MCF 10A (cell line): ENCODE measurements around the gene CBX8. TPM values are rescaled to one million over a fixed set of nuclear protein-coding genes. Genes with fewer than 3 reads are reported as not detected.
A peak's percentile ranks its signal among the peaks of the same experiment; 100 is the strongest.

ENCODE experiments used
- BruUV-seq: library from RNA; stranded (reverse); fragments of 400-500 nt; replicated peaks from 2 replicates; lab custom pipeline; 2021; lab: Mats Ljungman, UMichigan
- CTCF ChIA-PET: fragments of 300-600 bp; sonication (Branson Sonifier 250); formaldehyde crosslinking; extraction: SDS; loops from one replicate; lab custom pipeline; 2021; ENCODE audit warnings: antibody characterized with exemption, inconsistent platforms; lab: Yijun Ruan, JAX
- POLR2A ChIA-PET: fragments of 300-600, 350-650 bp; sonication (Branson Sonifier 250); formaldehyde crosslinking; extraction: SDS; loops from one replicate; lab custom pipeline; 2020; ENCODE audit warnings: antibody characterized with exemption, inconsistent platforms; lab: Yijun Ruan, JAX
- DNase-seq: peaks from one replicate; pipeline ENCODE4 v3.0.0-alpha.2; 2018; ENCODE audit not compliant: unreplicated experiment
- H3K27ac Mint-ChIP-seq: one replicate; pipeline ENCODE4 v1.8.0; 2022; ENCODE audit warnings: mild to moderate bottlenecking, low read depth, mixed read lengths; ENCODE audit not compliant: unreplicated experiment
- H3K27me3 Mint-ChIP-seq: one replicate; pipeline ENCODE4 v1.8.0; 2022; ENCODE audit warnings: mixed read lengths; ENCODE audit not compliant: insufficient read depth, unreplicated experiment
- H3K36me3 Mint-ChIP-seq: one replicate; pipeline ENCODE4 v1.8.0; 2022; ENCODE audit warnings: mild to moderate bottlenecking, moderate library complexity, mixed read lengths; ENCODE audit not compliant: insufficient read depth, unreplicated experiment
- H3K4me1 Mint-ChIP-seq: one replicate; pipeline ENCODE4 v1.8.0; 2022; ENCODE audit warnings: mixed read lengths; ENCODE audit not compliant: insufficient read depth, unreplicated experiment
- H3K4me3 Mint-ChIP-seq: one replicate; pipeline ENCODE4 v1.8.0; 2022; ENCODE audit warnings: mild to moderate bottlenecking, moderate library complexity, mixed read lengths; ENCODE audit not compliant: unreplicated experiment
- H3K9me3 Mint-ChIP-seq: one replicate; pipeline ENCODE4 v1.8.0; 2022; ENCODE audit warnings: mixed read lengths; ENCODE audit not compliant: unreplicated experiment
- CTCF ChIP-seq: fragments of 200-600 bp; IDR thresholded peaks from one replicate; pipeline ENCODE4 v1.8.0; 2022; ENCODE audit warnings: antibody characterized with exemption, mild to moderate bottlenecking; ENCODE audit not compliant: unreplicated experiment
- intact Hi-C: fragments of 100-400 bp; cut with micrococcal nuclease; formaldehyde crosslinking; loops from 2 replicates; pipeline ENCODE4 v1.14.1; 2022
- total RNA-seq: library from RNA; stranded (reverse); gene quantifications from 2 replicates; pipeline ENCODE4 v1.2.3, GENCODE V29; 2022

CBX8 gene
- total RNA-seq, 1 experiment from 2014 or later: 9.4 TPM

- BruUV-seq: no TSS peak
- no peak overlapping the region for H3K27ac Mint-ChIP-seq
- POLR2A ChIA-PET: interaction anchor here (0.6 to 3.7 kb wide), 8 partner anchors 11 to 1056 kb away, joined by 3 to 17 read pairs (median 4); partner anchors contain the start of gene CBX8
- no peak for TF ChIP-seq CTCF
- intact Hi-C loops: no loop called here
- no peak for DNase-seq
- H3K27me3 Mint-ChIP-seq: peaks cover 10% of the 10 kb centered on the region
- no peaks in the 10 kb centered on the region for H3K9me3 Mint-ChIP-seq
- peaks cover 7% of the 10 kb centered on the region for H3K4me1 Mint-ChIP-seq
- CTCF ChIA-PET: interaction anchor here (0.7 to 1.6 kb wide), 3 partner anchors 34 to 174 kb away, joined by 3 to 4 read pairs (median 3); no protein-coding TSS in a partner anchor
- peaks cover 7% of the 10 kb centered on the region for H3K36me3 Mint-ChIP-seq
- peak overlapping the region; percentile 76 for H3K4me3 Mint-ChIP-seq
Observed at GRCh38 chr17:79779084-79779529, 17.8 kb downstream of the CBX8 start.

GRCh38 chr17:79778504-79779083, 18.3 kb downstream of the CBX8 start:
- TF ChIP-seq CTCF: no peak
- peaks cover 2% of the 10 kb centered on the region for H3K36me3 Mint-ChIP-seq
- H3K27ac Mint-ChIP-seq: no peak overlapping the region
- intact Hi-C loops: no loop called here
- H3K9me3 Mint-ChIP-seq: no peaks in the 10 kb centered on the region
- peaks cover 7% of the 10 kb centered on the region for H3K4me1 Mint-ChIP-seq
- POLR2A ChIA-PET: interaction anchor here (0.6 to 3.7 kb wide), 7 partner anchors 11 to 412 kb away, joined by 3 to 17 read pairs (median 4); partner anchors contain the start of gene CBX8
- no TSS peak for BruUV-seq
- peaks cover 15% of the 10 kb centered on the region for H3K27me3 Mint-ChIP-seq
- H3K4me3 Mint-ChIP-seq: peak overlapping the region; percentile 76
- peak; percentile 20 for DNase-seq
- CTCF ChIA-PET: interaction anchor here (0.6 to 1.6 kb wide), 4 partner anchors 15 to 216 kb away, joined by 3 to 4 read pairs (median 3); no protein-coding TSS in a partner anchor

GRCh38 chr17:79777894-79778503, 18.9 kb downstream of the CBX8 start, which contains the start of gene CBX2:
Gene CBX2 (plus strand): TSS chr17:79778148. CDS start chr17:79778236, 88 bp downstream.
- Mint-ChIP-seq H3K27ac (no peak within 1 kb of the TSS), H3K9me3 (no peaks in the 10 kb centered on the region), H3K27me3 (peaks cover 21% of the 10 kb centered on the region), H3K36me3 (no peaks in the 10 kb centered on the region), H3K4me3 (peak within 1 kb of the TSS; percentile 76), H3K4me1 (peaks cover 7% of the 10 kb centered on the region)
- no peak for TF ChIP-seq CTCF
- peak; percentile 68 for DNase-seq
- no TSS peak for BruUV-seq
- ChIA-PET POLR2A (interaction anchor here (1.0 to 3.7 kb wide), 6 partner anchors 10 to 59 kb away, joined by 3 to 17 read pairs (median 4); partner anchors contain the start of gene CBX8), CTCF (interaction anchor here (0.6 to 1.6 kb wide), 3 partner anchors 14 to 216 kb away, joined by 3 to 4 read pairs (median 3); no protein-coding TSS in a partner anchor)
- intact Hi-C loops: loop anchor here (2.0 kb wide), 1 partner anchor 35 kb away; no protein-coding TSS in a partner anchor
